IMR-90 (cell line): ENCODE results near the gene TBC1D22A. TPM values are rescaled to one million over a fixed set of nuclear protein-coding genes. Genes with fewer than 3 reads are reported as not detected.

Experiments
- ATAC-seq: fragments of 200-7000 bp; cut with Tn5 transposase; 2 replicates; pipeline ENCODE4 v1.9.1; 2020; ENCODE audit warnings: low read depth, mild to moderate bottlenecking, moderate library complexity
- BruUV-seq: library from RNA; stranded (reverse); fragments of 400-500 nt; replicated peaks from 2 replicates; lab custom pipeline; 2021; lab: Mats Ljungman, UMichigan
- CTCF ChIA-PET: fragments of 300-600 bp; formaldehyde crosslinking; extraction: SDS; loops from one replicate; lab custom pipeline; 2021; ENCODE audit warnings: antibody characterized with exemption; lab: Yijun Ruan, JAX
- POLR2A ChIA-PET: fragments of 300-600 bp; sonication (Branson Sonifier 250); formaldehyde crosslinking; loops from one replicate; lab custom pipeline; 2022; ENCODE audit warnings: antibody characterized with exemption; ENCODE audit not compliant: unreplicated experiment; lab: Charles Lee
- DNase-seq: peaks from one replicate; pipeline ENCODE4 v3.0.0; 2013
- H2AFZ ChIP-seq: replicated peaks from 2 replicates; pipeline ENCODE3; 2013; ENCODE audit warnings: low read length, mild to moderate bottlenecking; ENCODE audit not compliant: poor library complexity
- H2AK5ac ChIP-seq: 2 replicates; pipeline ENCODE4 v1.6.1; 2013; ENCODE audit warnings: low read depth, low read length, inconsistent platforms
- H2AK9ac ChIP-seq: replicated peaks from 2 replicates; pipeline ENCODE3; 2013; ENCODE audit warnings: mild to moderate bottlenecking, low read depth, low read length, moderate library complexity; ENCODE audit not compliant: poor library complexity
- H2BK120ac ChIP-seq: 2 replicates; pipeline ENCODE4 v1.6.1; 2013; ENCODE audit warnings: low read depth, low read length, inconsistent platforms
- H2BK15ac ChIP-seq: 3 replicates; pipeline ENCODE4 v1.6.1; 2013; ENCODE audit warnings: low read depth, low read length, inconsistent platforms
- H2BK20ac ChIP-seq: 2 replicates; pipeline ENCODE4 v1.6.1; 2013; ENCODE audit warnings: low read depth, mild to moderate bottlenecking, inconsistent platforms, low read length, moderate library complexity
- H2BK5ac ChIP-seq: 2 replicates; pipeline ENCODE4 v1.6.1; 2013; ENCODE audit warnings: mild to moderate bottlenecking, low read depth, low read length, inconsistent platforms; ENCODE audit not compliant: poor library complexity, severe bottlenecking
- H3K14ac ChIP-seq: replicated peaks from 2 replicates; pipeline ENCODE4 v1.6.1; 2013; ENCODE audit warnings: low read depth, low read length, inconsistent platforms
- H3K18ac ChIP-seq: 2 replicates; pipeline ENCODE4 v1.6.1; 2013; ENCODE audit warnings: low read depth, low read length, control low read depth
- H3K23ac ChIP-seq: 2 replicates; pipeline ENCODE4 v1.6.1; 2013; ENCODE audit warnings: low read depth, low read length, inconsistent platforms
- H3K27ac ChIP-seq: 2 replicates; pipeline ENCODE4 v1.5.1; 2013; ENCODE audit warnings: mild to moderate bottlenecking, control low read depth, low read length; ENCODE audit not compliant: insufficient read depth
- H3K27me3 ChIP-seq: 2 replicates; pipeline ENCODE4 v1.6.1; 2013; ENCODE audit warnings: low read length; ENCODE audit not compliant: control insufficient read depth, insufficient read depth
- H3K36me3 ChIP-seq: 2 replicates; pipeline ENCODE4 v1.6.1; 2013; ENCODE audit warnings: low read length, mixed read lengths; ENCODE audit not compliant: control insufficient read depth, insufficient read depth
- H3K4ac ChIP-seq: 2 replicates; pipeline ENCODE4 v1.6.1; 2013; ENCODE audit warnings: low read depth, low read length, inconsistent platforms
- H3K4me1 ChIP-seq: 2 replicates; pipeline ENCODE4 v1.6.1; 2013; ENCODE audit warnings: low read length, mixed read lengths; ENCODE audit not compliant: control insufficient read depth, insufficient read depth
- H3K4me2 ChIP-seq: 2 replicates; pipeline ENCODE4 v1.6.1; 2013; ENCODE audit warnings: low read depth, mild to moderate bottlenecking, control low read depth, low read length, moderate library complexity
- H3K4me3 ChIP-seq: 2 replicates; pipeline ENCODE4 v1.5.1; 2013; ENCODE audit warnings: low read depth, mild to moderate bottlenecking, control low read depth, low read length, moderate library complexity; ENCODE audit not compliant: insufficient read depth
- H3K56ac ChIP-seq: 2 replicates; pipeline ENCODE4 v1.6.1; 2013; ENCODE audit warnings: low read length, inconsistent platforms; ENCODE audit not compliant: insufficient read depth; ENCODE audit errors: extremely low read depth
- H3K79me1 ChIP-seq, 2 experiments: 2 replicates each; pipeline ENCODE4 v1.6.1; 2013; ENCODE audit warnings: low read length in 2 of 2, inconsistent platforms in 1 of 2, low read depth in 1 of 2
- H3K9ac ChIP-seq: 2 replicates; pipeline ENCODE4 v1.6.1; 2013; ENCODE audit warnings: low read depth, low read length, control low read depth
- H3K9me1 ChIP-seq: 2 replicates; pipeline ENCODE4 v1.6.1; 2013; ENCODE audit warnings: low read length, inconsistent platforms; ENCODE audit not compliant: insufficient read depth
- H3K9me3 ChIP-seq: 2 replicates; pipeline ENCODE4 v1.6.1; 2013; ENCODE audit warnings: low read length; ENCODE audit not compliant: control insufficient read depth, insufficient read depth
- H4K20me1 ChIP-seq: 2 replicates; pipeline ENCODE4 v1.6.1; 2013; ENCODE audit warnings: low read length, inconsistent platforms; ENCODE audit not compliant: insufficient read depth
- H4K5ac ChIP-seq: 2 replicates; pipeline ENCODE4 v1.6.1; 2013; ENCODE audit warnings: mild to moderate bottlenecking, low read depth, low read length, control low read depth
- H4K8ac ChIP-seq, 2 experiments: 2 replicates each; pipeline ENCODE4 v1.6.1; 2013; ENCODE audit warnings: low read depth in 2 of 2, low read length in 2 of 2, control low read depth in 1 of 2, inconsistent platforms in 1 of 2
- H4K91ac ChIP-seq: 2 replicates; pipeline ENCODE4 v1.6.1; 2013; ENCODE audit warnings: low read depth, low read length, inconsistent platforms; ENCODE audit not compliant: insufficient read depth
- CEBPB ChIP-seq: IDR thresholded peaks from 2 replicates; pipeline ENCODE4 v1.6.1; 2012; ENCODE audit warnings: low read depth, low read length, improper control_type of control experiment
- CHD1 ChIP-seq: IDR thresholded peaks from 2 replicates; pipeline ENCODE4 v1.6.1; 2012; ENCODE audit warnings: low read depth, low read length, improper control_type of control experiment
- CTCF ChIP-seq: conservative IDR thresholded peaks from 2 replicates; pipeline ENCODE4 v1.5.1; 2012; ENCODE audit warnings: mild to moderate bottlenecking, low read depth, low read length, improper control_type of control experiment
- ELK1 ChIP-seq: fragments of 150-350 bp; IDR thresholded peaks from 2 replicates; pipeline ENCODE4 v1.6.1; 2016; ENCODE audit warnings: low read depth, mild to moderate bottlenecking, low read length, moderate library complexity, borderline replicate concordance
- FOS ChIP-seq: fragments of 150-350 bp; IDR thresholded peaks from 2 replicates; pipeline ENCODE4 v1.6.1; 2016; ENCODE audit warnings: low read depth, low read length
- MAFK ChIP-seq: IDR thresholded peaks from 2 replicates; pipeline ENCODE4 v1.6.1; 2012; ENCODE audit warnings: low read depth, low read length, improper control_type of control experiment
- MAZ ChIP-seq: IDR thresholded peaks from 2 replicates; pipeline ENCODE4 v1.6.1; 2012; ENCODE audit warnings: low read depth, mild to moderate bottlenecking, low read length, improper control_type of control experiment, moderate library complexity, borderline replicate concordance
- MXI1 ChIP-seq: IDR thresholded peaks from 2 replicates; pipeline ENCODE4 v1.6.1; 2012; ENCODE audit warnings: low read depth, mild to moderate bottlenecking, low read length, moderate library complexity, borderline replicate concordance
- NFE2L2 ChIP-seq: fragments of 150-350 bp; IDR thresholded peaks from 2 replicates; pipeline ENCODE4 v1.6.1; 2016; ENCODE audit warnings: low read depth, mild to moderate bottlenecking, low read length
- RAD21 ChIP-seq: IDR thresholded peaks from 2 replicates; pipeline ENCODE4 v1.6.1; 2012; ENCODE audit warnings: low read length, improper control_type of control experiment
- RFX5 ChIP-seq: IDR thresholded peaks from 2 replicates; pipeline ENCODE4 v1.8.0; 2012; ENCODE audit warnings: low read depth, mild to moderate bottlenecking, low read length, moderate library complexity
- USF2 ChIP-seq: fragments of 150-350 bp; IDR thresholded peaks from 2 replicates; pipeline ENCODE4 v1.6.1; 2017; ENCODE audit warnings: mild to moderate bottlenecking, antibody characterized with exemption, low read length, low read depth
- WGBS, 2 experiments: methylation state at CpG; one replicate each; pipeline versions ENCODE4 v1.1.5 to v1.1.7; 2013; ENCODE audit warnings: missing lambda C conversion rate in 2 of 2; ENCODE audit not compliant: insufficient read length in 1 of 2; ENCODE audit errors: extremely low coverage in 2 of 2; 5-methylcytosine and 5-hydroxymethylcytosine counted together
- dilution Hi-C: fragments of 300-500 bp; cut with HindIII; formaldehyde crosslinking; loops from one replicate; pipeline ENCODE4 v1.14.3; 2018; ENCODE audit warnings: low sequenced_read_pairs; ENCODE audit not compliant: unreplicated experiment
- in situ Hi-C: fragments of 300-500 bp; cut with MboI; formaldehyde crosslinking; loops from 3 replicates; pipeline ENCODE4 v1.14.3; 2019; ENCODE audit warnings: low sequenced_read_pairs, inconsistent platforms, mixed read lengths
- intact Hi-C: fragments of 100-400 bp; cut with micrococcal nuclease; formaldehyde crosslinking; loops from 2 replicates; pipeline ENCODE4 v1.10.0; 2022
- polyA plus RNA-seq, 3 experiments: library from polyadenylated mRNA; depleted of rRNA; stranded (reverse); fragments of >200 nt; gene quantifications; 2 replicates each; pipeline ENCODE4 v1.2.3, GENCODE V29; 2012; ENCODE audit warnings: low replicate concordance in 1 of 3
- total RNA-seq: library from RNA; depleted of rRNA; stranded (reverse); fragments of >200 nt; gene quantifications from 2 replicates; pipeline ENCODE4 v1.2.3, GENCODE V29; 2012

Gene TBC1D22A
- total and polyA plus RNA-seq, 2 of the 4 experiments (the other 2 are of a cell fraction), result 9.0 to 16.7 TPM

- Histone ChIP-seq H4K91ac (no peak overlapping the region), H3K56ac (no peak overlapping the region), H3K9me1 (peaks cover 19% of the 10 kb centered on the region), H2BK120ac (no peak overlapping the region), H4K8ac (no peak overlapping the region), H3K4me2 (no peak overlapping the region), H2BK20ac (no peak overlapping the region), H3K36me3 (no peaks in the 10 kb centered on the region), H3K18ac (no peak overlapping the region), H3K27ac (no peak overlapping the region), H3K4me3 (no peak overlapping the region), H3K4ac (no peak overlapping the region), H2BK15ac (no peak overlapping the region), H3K23ac (no peak overlapping the region), H4K5ac (no peak overlapping the region), H3K79me1 (peaks cover 31 to 36% of the 10 kb centered on the region in 2 experiments), H2AK9ac (no peak overlapping the region), H2BK5ac (no peak overlapping the region), H3K4me1 (peaks cover 16% of the 10 kb centered on the region), H3K27me3 (no peaks in the 10 kb centered on the region), H3K14ac (no peak overlapping the region), H3K9ac (no peak overlapping the region), H4K20me1 (peaks cover 18% of the 10 kb centered on the region; the same call in 1 of the 2 replicates), H2AK5ac (no peak overlapping the region), H2AFZ (no peak overlapping the region), H3K9me3 (peaks cover 5% of the 10 kb centered on the region; the same call in 1 of the 2 replicates)
- ChIA-PET POLR2A (no interaction called here), CTCF (interaction anchor here (1.2 kb wide), 1 partner anchor 18 kb away, joined by 3 read pairs; no protein-coding TSS in a partner anchor)
- TF ChIP-seq MXI1 (no peak), CHD1 (no peak), MAZ (no peak), USF2 (no peak), ELK1 (no peak), CEBPB (no peak), MAFK (no peak), CTCF (no peak), NFE2L2 (no peak), FOS (no peak), RAD21 (no peak), RFX5 (no peak)
- in situ Hi-C loops (no loop called here), dilution Hi-C loops (no loop called here), intact Hi-C loops (no loop called here)
- no TSS peak for BruUV-seq
- DNase-seq (no peak), ATAC-seq (no peak)
- WGBS, 2 experiments, result no CpG with 5 or more reads among the region's 1 CpG
Observed at GRCh38 chr22:46834021-46834737, 71.7 kb downstream of the TBC1D22A start.
